Chondrocyte (in vitro differentiated cells): ENCODE data around the gene CLTB. TPM values are rescaled to one million over a fixed set of nuclear protein-coding genes. Genes with fewer than 3 reads are reported as not detected.

Experiments
- DNase-seq: peaks from one replicate; pipeline ENCODE4 v3.0.0; 2021; ENCODE audit warnings: mixed read lengths, low spot score
- H3K27ac Mint-ChIP-seq: one replicate; pipeline ENCODE4 v1.8.0; 2021; ENCODE audit warnings: mild to moderate bottlenecking, moderate library complexity, mixed read lengths; ENCODE audit not compliant: unreplicated experiment
- H3K27me3 Mint-ChIP-seq: 2 replicates; pipeline ENCODE4 v1.8.0; 2021; ENCODE audit warnings: low read depth, mixed read lengths
- H3K36me3 Mint-ChIP-seq: 2 replicates; pipeline ENCODE4 v1.8.0; 2021; ENCODE audit warnings: low read depth, mixed read lengths
- H3K4me1 Mint-ChIP-seq: 2 replicates; pipeline ENCODE4 v1.8.0; 2021; ENCODE audit warnings: low read depth, mild to moderate bottlenecking, mixed read lengths
- H3K4me3 Mint-ChIP-seq: one replicate; pipeline ENCODE4 v1.8.0; 2021; ENCODE audit warnings: mild to moderate bottlenecking, moderate library complexity, mixed read lengths; ENCODE audit not compliant: unreplicated experiment
- H3K9me3 Mint-ChIP-seq: 2 replicates; pipeline ENCODE4 v1.8.0; 2021; ENCODE audit warnings: low read depth, mixed read lengths
- CTCF ChIP-seq: fragments of 200-600 bp; sonication (generic); IDR thresholded peaks from 2 replicates; pipeline ENCODE4 v1.5.0; 2021; ENCODE audit warnings: antibody characterized with exemption, mild to moderate bottlenecking, moderate library complexity
- total RNA-seq: library from RNA; stranded (reverse); gene quantifications from 3 replicates; pipeline ENCODE4 v1.2.1, GENCODE V29; 2021

Gene CLTB
- total RNA-seq, 1 donor from 2014 or later: 65.3 TPM

- DNase-seq: no peak
- H3K36me3 Mint-ChIP-seq: peaks cover 18% of the 10 kb centered on the region
- H3K9me3 Mint-ChIP-seq: no peaks in the 10 kb centered on the region
- no peaks in the 10 kb centered on the region for H3K4me1 Mint-ChIP-seq
- no peaks in the 10 kb centered on the region for H3K27me3 Mint-ChIP-seq
- H3K4me3 Mint-ChIP-seq: no peak overlapping the region
- no peak for TF ChIP-seq CTCF
- no peak overlapping the region for H3K27ac Mint-ChIP-seq
These were observed 21.3 kb downstream of the CLTB start for GRCh38 chr5:176394881-176395675.

- no peak for DNase-seq
- no peak for TF ChIP-seq CTCF
- Mint-ChIP-seq H3K27me3 (no peaks in the 10 kb centered on the region), H3K9me3 (no peaks in the 10 kb centered on the region), H3K36me3 (peaks cover 18% of the 10 kb centered on the region), H3K27ac (no peak overlapping the region), H3K4me1 (peaks cover 5% of the 10 kb centered on the region), H3K4me3 (no peak overlapping the region)
These were observed 22.2 kb downstream of the CLTB start for GRCh38 chr5:176394096-176394495.

GRCh38 chr5:176392526-176392925 lies 23.8 kb downstream of the CLTB start:
- no peak for DNase-seq
- Mint-ChIP-seq H3K27me3 (no peaks in the 10 kb centered on the region), H3K27ac (no peak overlapping the region), H3K4me3 (no peak overlapping the region), H3K4me1 (peaks cover 10% of the 10 kb centered on the region), H3K36me3 (peaks cover 15% of the 10 kb centered on the region), H3K9me3 (no peaks in the 10 kb centered on the region)
- TF ChIP-seq CTCF: no peak

GRCh38 chr5:176391999-176392398 lies 24.3 kb downstream of the CLTB start:
- TF ChIP-seq CTCF: no peak
- Mint-ChIP-seq H3K4me1 (peaks cover 15% of the 10 kb centered on the region), H3K27ac (no peak overlapping the region), H3K27me3 (no peaks in the 10 kb centered on the region), H3K36me3 (peaks cover 14% of the 10 kb centered on the region), H3K9me3 (no peaks in the 10 kb centered on the region), H3K4me3 (no peak overlapping the region)
- no peak for DNase-seq

GRCh38 chr5:176391479-176391878 lies 24.9 kb downstream of the CLTB start:
- H3K4me1 Mint-ChIP-seq: peaks cover 20% of the 10 kb centered on the region
- no peaks in the 10 kb centered on the region for H3K27me3 Mint-ChIP-seq
- H3K9me3 Mint-ChIP-seq: no peaks in the 10 kb centered on the region
- TF ChIP-seq CTCF: no peak
- DNase-seq: no peak
- H3K4me3 Mint-ChIP-seq: no peak overlapping the region
- H3K36me3 Mint-ChIP-seq: peaks cover 11% of the 10 kb centered on the region
- no peak overlapping the region for H3K27ac Mint-ChIP-seq
